GM12864 (cell line): ENCODE results near the gene MRM3.

Source experiments
- DNase-seq: peaks from one replicate; pipeline ENCODE4 v3.0.0-alpha.2; 2011; ENCODE audit warnings: low read depth
- H3K4me3 ChIP-seq: 2 replicates; pipeline ENCODE4 v1.5.1; 2011; ENCODE audit warnings: mild to moderate bottlenecking, low read depth, low read length, control low read depth
- CTCF ChIP-seq: IDR thresholded peaks from 2 replicates; pipeline ENCODE4 v1.5.1; 2011; ENCODE audit warnings: low read depth, mild to moderate bottlenecking, moderate library complexity, low read length, control low read depth, inconsistent platforms; ENCODE audit errors: missing control alignments

MRM3 gene

DNA sequence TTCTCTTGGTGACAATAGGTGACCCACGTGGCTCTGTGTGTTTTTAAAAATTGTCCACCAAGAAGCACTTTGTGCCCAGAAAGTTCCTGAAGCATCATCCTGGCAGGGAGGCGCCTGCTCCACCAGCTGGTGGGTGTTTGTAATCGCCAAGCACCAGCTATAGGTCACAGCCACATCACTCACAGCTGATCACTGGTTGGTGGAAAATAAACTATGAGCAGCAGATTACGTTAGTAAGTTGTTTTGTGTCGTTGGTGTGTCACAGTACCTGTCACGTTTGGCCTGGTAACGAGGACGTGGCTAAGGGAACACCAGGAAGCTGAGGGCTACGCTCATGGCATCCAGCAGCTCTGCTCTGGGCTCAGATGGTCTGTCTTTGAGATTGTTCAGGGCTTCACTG is 10.1 kb downstream of the MRM3 start:
- no peak for TF ChIP-seq CTCF
- no peak for DNase-seq
- H3K4me3 ChIP-seq = no peak overlapping the region

GRCh38 chr17:794876-795275 is 12.7 kb downstream of the MRM3 start:
- TF ChIP-seq CTCF = peak; percentile 68
- H3K4me3 ChIP-seq = no peak overlapping the region
- DNase-seq = no peak

DNA sequence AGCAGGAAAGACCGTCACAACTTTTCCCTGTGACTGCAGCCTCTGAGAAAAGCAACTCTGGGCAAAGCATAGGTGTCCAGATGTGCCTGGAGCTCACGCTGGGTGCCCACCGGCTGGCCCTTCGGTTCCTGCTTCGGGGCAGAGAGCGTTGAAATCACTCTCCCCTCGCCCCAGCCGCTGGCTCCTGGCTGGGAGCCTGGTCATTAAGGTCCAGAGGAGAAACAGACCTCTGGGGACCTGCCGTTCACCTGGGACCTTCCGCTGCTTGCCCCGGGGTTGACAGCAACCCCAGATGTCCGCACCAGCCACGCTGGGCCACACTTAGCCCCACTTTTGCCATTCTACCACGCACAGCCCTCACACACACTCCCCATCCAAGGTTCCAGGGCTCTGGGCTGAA is 13.1 kb downstream of the MRM3 start:
- TF ChIP-seq CTCF = no peak
- H3K4me3 ChIP-seq = no peak overlapping the region

DNA sequence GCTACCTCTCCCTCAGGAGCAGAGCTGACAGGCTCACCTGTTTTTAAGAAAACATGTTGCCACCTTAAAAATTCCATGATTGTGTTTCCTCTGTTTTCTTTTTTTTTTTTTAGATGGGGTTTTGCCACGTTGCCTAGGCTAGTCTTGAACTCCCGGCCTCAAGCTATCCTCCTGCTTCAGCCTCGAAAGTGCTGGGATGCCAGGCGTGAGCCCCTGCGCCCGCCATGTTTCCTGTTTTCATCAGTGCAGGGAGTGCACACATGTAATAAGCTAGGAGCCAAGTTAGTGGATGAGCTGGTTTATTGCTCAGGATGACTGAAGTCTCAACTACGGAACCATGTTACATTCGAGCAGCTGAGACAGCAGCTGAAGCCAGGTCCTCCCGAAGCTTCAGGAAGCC is 13.6 kb downstream of the MRM3 start:
- TF ChIP-seq CTCF = no peak
- H3K4me3 ChIP-seq = no peak overlapping the region
- DNase-seq = no peak

More for the DNA sequence above, 13.1 kb downstream of the MRM3 start:
- no peak for DNase-seq

- no peak for DNase-seq
- no peak for TF ChIP-seq CTCF
- no peak overlapping the region for H3K4me3 ChIP-seq
Observed at GRCh38 chr17:796609-797008, 14.5 kb downstream of the MRM3 start.

DNA sequence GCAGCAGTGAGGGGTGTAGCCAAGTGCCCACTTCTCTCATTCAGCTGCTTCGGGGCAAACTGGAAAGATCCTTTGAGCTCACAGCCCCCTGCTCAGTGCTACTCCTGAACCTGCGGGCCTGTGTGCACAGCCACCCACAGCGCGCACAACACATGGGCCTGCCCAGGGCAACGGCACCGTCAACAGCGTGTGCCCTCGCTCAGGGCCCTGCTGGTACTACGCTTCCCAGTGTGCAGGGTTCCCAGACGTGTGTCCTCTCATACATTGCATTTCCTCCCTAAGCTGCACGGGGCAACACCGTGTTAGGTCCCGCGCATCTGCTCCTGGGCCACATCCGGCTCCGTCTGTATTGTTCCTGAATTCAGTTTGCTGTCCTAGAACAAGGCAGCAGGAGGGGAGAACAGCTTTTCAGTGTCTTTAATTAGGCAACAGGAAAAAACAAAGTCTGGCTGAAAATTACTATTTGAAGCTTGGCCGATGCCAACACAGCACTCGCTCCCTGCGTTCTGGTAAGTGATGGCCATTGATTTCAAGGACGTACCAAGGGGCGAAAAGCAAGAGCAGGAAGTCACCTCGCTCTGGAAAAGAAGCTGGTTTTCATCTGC is 15.2 kb downstream of the MRM3 start:
- no peak for TF ChIP-seq CTCF
- H3K4me3 ChIP-seq = no peak overlapping the region
- DNase-seq = no peak

DNA sequence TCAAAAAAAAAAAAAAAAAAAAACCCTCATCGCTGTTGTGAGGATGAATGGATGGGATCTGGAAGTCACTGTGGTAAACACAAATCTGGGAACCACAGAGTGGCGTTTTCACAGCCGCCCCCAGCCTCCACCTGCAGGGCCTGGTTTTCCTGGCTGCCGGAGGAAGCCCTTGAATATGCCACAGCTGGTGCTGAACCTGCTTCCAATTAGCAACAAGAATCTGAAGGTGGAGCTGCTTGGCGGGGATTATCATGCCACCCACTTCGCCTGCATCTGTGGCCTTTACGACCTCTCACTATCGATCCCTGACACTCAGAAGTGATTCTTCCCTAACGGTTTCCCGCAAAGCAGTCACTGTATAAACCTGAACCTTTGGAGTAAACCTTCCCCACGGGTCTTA is 16.1 kb downstream of the MRM3 start:
- TF ChIP-seq CTCF = no peak
- no peak for DNase-seq
- no peak overlapping the region for H3K4me3 ChIP-seq
